GM21423 (cell line): ENCODE results near the gene SYNE4.
A peak's percentile ranks its signal among the peaks of the same experiment; 100 is the strongest.
"Not testable (repeated sequence)": the region's sequence is repeated elsewhere in the genome, so short reads cannot be mapped to it uniquely, and the experiment has no call there.

Source experiments
- ATAC-seq: cut with Tn5 transposase; IDR thresholded peaks from one replicate; pipeline ENCODE4 v1.9.1; 2021; ENCODE audit warnings: mild to moderate bottlenecking, moderate library complexity; ENCODE audit not compliant: unreplicated experiment

The SYNE4 gene

GRCh38 chr19:36008336-36008978 lies at the start of gene SYNE4:
SYNE4 (minus strand) TSS chr19:36008813; CDS start chr19:36008681, 132 bp downstream.
- no peak for ATAC-seq

- ATAC-seq: peak; percentile 64
These were observed 46.4 kb upstream of the SYNE4 start, which contains the start of gene WDR62 for GRCh38 chr19:36054733-36055686. WDR62 (plus strand) TSS chr19:36054897; CDS start chr19:36054972, 75 bp downstream.

- peak; percentile 75 for ATAC-seq
These were observed 45.6 kb upstream of the SYNE4 start, which contains the start of gene THAP8 for GRCh38 chr19:36054119-36054732. THAP8 (minus strand) TSS chr19:36054285; CDS start chr19:36054217, 68 bp downstream.

GRCh38 chr19:36051637-36052036 lies 43.0 kb upstream of the SYNE4 start:
- no peak for ATAC-seq

- no peak for ATAC-seq
These were observed 42.6 kb upstream of the SYNE4 start for GRCh38 chr19:36051236-36051635.

GRCh38 chr19:36049080-36049698 lies 40.6 kb upstream of the SYNE4 start:
- no peak for ATAC-seq

- no peak for ATAC-seq
These were observed 39.2 kb upstream of the SYNE4 start for GRCh38 chr19:36047835-36048234.

GRCh38 chr19:36046443-36047050 lies 37.9 kb upstream of the SYNE4 start:
- no peak for ATAC-seq

- ATAC-seq: no peak
These were observed 35.3 kb upstream of the SYNE4 start for GRCh38 chr19:36043952-36044351.

GRCh38 chr19:36041831-36042230 lies 33.2 kb upstream of the SYNE4 start:
- no peak for ATAC-seq

GRCh38 chr19:36041092-36041491 lies 32.5 kb upstream of the SYNE4 start:
- ATAC-seq: not testable (repeated sequence)

- no peak for ATAC-seq
These were observed 31.9 kb upstream of the SYNE4 start for GRCh38 chr19:36040495-36040894.

GRCh38 chr19:36032251-36033104 lies 23.9 kb upstream of the SYNE4 start, which contains the start of gene CLIP3:
CLIP3 (minus strand) TSS chr19:36032873; CDS start chr19:36032357, 516 bp downstream.
- ATAC-seq: no peak

GRCh38 chr19:36031308-36031707 lies 22.7 kb upstream of the SYNE4 start:
- ATAC-seq: no peak

GRCh38 chr19:36030264-36031148 lies 21.9 kb upstream of the SYNE4 start:
- no peak for ATAC-seq

GRCh38 chr19:36028313-36029041 lies 19.9 kb upstream of the SYNE4 start:
- ATAC-seq: no peak

GRCh38 chr19:36027696-36028095 lies 19.1 kb upstream of the SYNE4 start:
- ATAC-seq: no peak
